ENCODE measurements around the gene ANKS3.

Gene ANKS3

GRCh38 chr16:4646773-4647643, 87.1 kb downstream of the ANKS3 start:
- DNase-seq (ENCODE audit: low read depth) = no peak

Data from T-helper 22 cell (primary cell).